ENCODE data around the gene ARL13A. TPM values are rescaled to one million over a fixed set of nuclear protein-coding genes. Genes with fewer than 3 reads are reported as not detected.

ARL13A gene
- total and polyA plus RNA-seq, 2 of the 8 experiments (the other 6 are each of a cell fraction or from before 2014, with no cell fraction given) = not detected

DNA sequence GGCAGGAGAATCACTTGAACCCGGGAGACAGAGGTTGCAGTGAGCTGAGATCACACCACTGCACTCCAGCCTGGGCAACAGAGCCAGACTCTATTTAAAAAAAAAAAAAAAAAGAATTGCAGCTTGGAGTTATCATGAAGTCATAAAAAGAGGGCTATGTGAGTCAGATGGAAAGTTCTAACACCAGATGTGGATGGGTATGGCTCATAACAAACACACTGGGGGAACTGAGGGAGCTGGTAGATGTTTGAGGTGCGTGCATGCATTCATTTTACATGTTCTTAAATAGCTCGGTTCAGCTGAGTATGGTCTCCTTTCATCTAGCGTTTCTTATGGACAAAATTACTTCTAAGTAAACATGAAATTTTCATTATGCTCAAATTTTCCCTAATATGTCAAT, 70.7 kb downstream of the ARL13A start:
- Histone ChIP-seq H3K79me2 (ENCODE audit: control insufficient read depth in 1 of 2, insufficient read depth in 2 of 2, low read length in 2 of 2) (no peaks in the 10 kb centered on the region), H3K79me1 (ENCODE audit: low read depth, low read length) (no peaks in the 10 kb centered on the region), H3K36me3 (ENCODE audit: control insufficient read depth in 2 of 4, insufficient read depth in 4 of 4, low read length in 3 of 4) (peaks cover 0 to 11% (median 5%) of the 10 kb centered on the region in 4 experiments; a peak in 3 of 8 replicates), H2BK120ac (replicated peaks; ENCODE audit: low read depth, low read length) (no peak overlapping the region), H3K4ac (replicated peaks; ENCODE audit: insufficient read length, low read depth, low read length) (no peak overlapping the region), H2BK5ac (ENCODE audit: low read depth, low read length) (no peak overlapping the region), H3K27me3 (replicated peaks in 1 of 4; ENCODE audit: control insufficient read depth in 3 of 4, extremely low read depth in 1 of 4, insufficient read depth in 3 of 4, low read length in 3 of 4) (no peaks in the 10 kb centered on the region), H3K4me2 (ENCODE audit: insufficient read depth in 1 of 2, low read depth in 2 of 2, low read length in 2 of 2) (no peak overlapping the region), H2BK15ac (ENCODE audit: low read length) (no peak overlapping the region), H4K91ac (replicated peaks; ENCODE audit: insufficient read length, low read length) (no peak overlapping the region), H3K18ac (ENCODE audit: extremely low read depth, low read length) (no peak overlapping the region), H4K20me1 (replicated peaks in 1 of 2; ENCODE audit: control insufficient read depth in 1 of 2, insufficient read depth in 2 of 2, low read length in 2 of 2) (no peaks in the 10 kb centered on the region), H2BK20ac (ENCODE audit: low read length) (no peak overlapping the region), H3K56ac (replicated peaks; ENCODE audit: insufficient read length, low read depth, low read length) (no peak overlapping the region), H3K4me1 (replicated peaks in 1 of 4; ENCODE audit: control insufficient read depth in 3 of 4, insufficient read depth in 4 of 4, low read length in 3 of 4) (no peaks in the 10 kb centered on the region), H3K4me3 (ENCODE audit: extremely low read depth in 1 of 4, insufficient read depth in 2 of 4, low read depth in 3 of 4, low read length in 4 of 4) (no peak overlapping the region), H2AFZ (ENCODE audit: low read length) (no peak overlapping the region), H3K23me2 (ENCODE audit: low read depth, low read length) (no peaks in the 10 kb centered on the region), H4K5ac (ENCODE audit: insufficient read length, low read depth, low read length) (no peak overlapping the region), H2AK5ac (ENCODE audit: low read depth, low read length) (no peak overlapping the region), H2BK12ac (ENCODE audit: low read depth, low read length) (no peak overlapping the region), H3K27ac (ENCODE audit: low read depth, low read length) (no peak overlapping the region), H4K8ac (ENCODE audit: extremely low read depth, insufficient read depth, low read length) (no peak overlapping the region), H3K9ac (replicated peaks in 1 of 4; ENCODE audit: extremely low read depth in 1 of 4, low read depth in 3 of 4, low read length in 3 of 4) (no peak overlapping the region), H3K14ac (ENCODE audit: insufficient read length) (no peak overlapping the region), H3K23ac (ENCODE audit: insufficient read length) (no peak overlapping the region), H3K9me3 (ENCODE audit: insufficient read depth in 2 of 2, low read depth in 1 of 2, low read length in 1 of 2) (no peaks in the 10 kb centered on the region)
- FAIRE-seq (no peak), DNase-seq (ENCODE audit: low read depth in 1 of 2, low spot score in 2 of 2) (no peak)
- WGBS, 2 experiments (ENCODE audit: extremely low coverage in 1 of 2, insufficient coverage in 1 of 2, insufficient read length in 1 of 2, insufficient replicate concordance in 2 of 2, low coverage in 1 of 2, low lambda C conversion rate in 2 of 2, missing lambda C conversion rate in 1 of 2) = 95% methylated on average over 3 of the region's 4 CpGs; no CpG with 5 or more reads in 1 of the 2 experiments
- TF ChIP-seq SIX5 (IDR thresholded peaks at IDR 0.05; ENCODE audit: low read depth, low read length) (no peak), CHD1 (IDR thresholded peaks at IDR 0.05; ENCODE audit: low read depth, low read length) (no peak)
- ChIA-PET CTCF (ENCODE audit: partially characterized antibody) (no interaction called here), POLR2A (ENCODE audit: partially characterized antibody) (no interaction called here)

Other genes starting within 250 kb of the ARL13A start
- gene SYTL4, start 237.6 kb upstream of the ARL13A start, total RNA-seq (2021; fragmentation: NEBNext Ultra II Directional; extraction: Animal tissue kit (Norgen Biotek cat#: 25700)) = 0.11 and 0.19 TPM in 2 replicates
- gene SYTL4, start 237.6 kb upstream of the ARL13A start, polyA plus RNA-seq (2011; rRNA removed) = 0.09 and 0.11 TPM in 2 replicates
- gene CSTF2, start 149.3 kb upstream of the ARL13A start, total RNA-seq (2021; fragmentation: NEBNext Ultra II Directional; extraction: Animal tissue kit (Norgen Biotek cat#: 25700)) = 30.9 and 33.0 TPM in 2 replicates
- gene CSTF2, start 149.3 kb upstream of the ARL13A start, polyA plus RNA-seq (2011; rRNA removed) = 20.7 and 21.0 TPM in 2 replicates
- not detected in 2 replicates for gene NOX1, start 95.3 kb upstream of the ARL13A start, total RNA-seq (2021; fragmentation: NEBNext Ultra II Directional; extraction: Animal tissue kit (Norgen Biotek cat#: 25700))
- gene NOX1, start 95.3 kb upstream of the ARL13A start, polyA plus RNA-seq (2011; rRNA removed) = not detected in 2 replicates
- 1.2 and 1.3 TPM in 2 replicates for gene XKRX, start 40.8 kb upstream of the ARL13A start, total RNA-seq (2021; fragmentation: NEBNext Ultra II Directional; extraction: Animal tissue kit (Norgen Biotek cat#: 25700))
- gene XKRX, start 40.8 kb upstream of the ARL13A start, polyA plus RNA-seq (2011; rRNA removed) = 0.70 and 0.83 TPM in 2 replicates
- gene TRMT2B, start 82.4 kb downstream of the ARL13A start, total RNA-seq (2021; fragmentation: NEBNext Ultra II Directional; extraction: Animal tissue kit (Norgen Biotek cat#: 25700)) = 12.1 and 12.4 TPM in 2 replicates
- 12.1 and 12.2 TPM in 2 replicates for gene TRMT2B, start 82.4 kb downstream of the ARL13A start, polyA plus RNA-seq (2011; rRNA removed)
- gene TMEM35A, start 109.2 kb downstream of the ARL13A start, total RNA-seq (2021; fragmentation: NEBNext Ultra II Directional; extraction: Animal tissue kit (Norgen Biotek cat#: 25700)) = 5.5 and 5.7 TPM in 2 replicates
- gene TMEM35A, start 109.2 kb downstream of the ARL13A start, polyA plus RNA-seq (2011; rRNA removed) = 3.9 and 5.8 TPM in 2 replicates
- gene CENPI, start 128.5 kb downstream of the ARL13A start, total RNA-seq (2021; fragmentation: NEBNext Ultra II Directional; extraction: Animal tissue kit (Norgen Biotek cat#: 25700)) = 20.8 and 22.5 TPM in 2 replicates
- 4.6 and 7.2 TPM in 2 replicates for gene CENPI, start 128.5 kb downstream of the ARL13A start, polyA plus RNA-seq (2011; rRNA removed)

Data from H1 (cell line).